HL-60/S4 treated with phorbol 12-myristate 13-acetate at 8.2 ng/mL for 4 days and 3 days (cell line): Measurements from ENCODE around the gene ADM2.
"Not testable (repeated sequence)": the region's sequence is repeated elsewhere in the genome, so short reads cannot be mapped to it uniquely, and the experiment has no call there.

ENCODE experiments used
- in situ Hi-C: fragments of 300-500 bp; cut with MboI; formaldehyde crosslinking; loops from 2 replicates; pipeline ENCODE4 v1.15.0; 2022; ENCODE audit warnings: low sequenced_read_pairs

ADM2 gene

GRCh38 chr22:50481440-50482106 is at the start of gene ADM2:
Gene ADM2, plus strand, starts transcription at chr22:50481543. Its CDS starts 305 bp downstream, at chr22:50481848.
- in situ Hi-C loops, result no loop called here

DNA sequence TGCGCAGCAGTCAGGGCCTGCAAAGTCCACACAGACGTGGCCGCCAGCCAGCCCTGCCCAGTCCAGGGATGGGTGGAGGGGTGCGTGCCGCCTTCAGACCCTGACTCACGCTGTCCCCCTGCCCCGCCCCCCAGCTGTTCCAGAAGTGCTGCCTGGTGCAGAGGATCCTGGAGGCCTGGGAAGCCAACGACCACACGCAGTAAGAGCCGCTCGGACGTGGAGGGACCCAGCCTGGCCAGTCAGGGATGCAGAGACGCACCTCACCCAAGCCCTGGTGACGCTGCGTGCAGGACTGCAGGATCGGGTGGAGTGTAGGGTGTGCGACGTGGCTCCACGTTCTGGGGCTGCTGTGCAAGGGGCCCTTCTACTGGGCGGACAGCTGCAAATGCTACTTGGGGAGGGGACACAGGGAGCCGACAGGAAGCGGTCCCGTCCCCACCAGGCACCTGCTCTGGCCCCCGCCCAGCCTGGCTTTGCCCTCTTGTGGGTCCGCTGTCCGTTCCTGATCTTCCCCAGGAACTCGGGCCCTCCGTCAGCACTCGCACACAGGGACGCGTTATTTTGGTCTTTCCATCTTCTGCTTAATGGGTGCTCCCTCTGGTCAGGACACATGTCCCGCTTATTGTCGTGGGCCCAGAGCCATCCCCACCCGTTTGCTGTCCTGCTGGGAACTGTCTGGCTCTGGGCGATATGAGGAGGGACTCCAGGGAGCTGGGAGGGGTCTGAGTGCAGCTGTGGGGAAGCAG is 49.0 kb upstream of the ADM2 start:
- in situ Hi-C loops, result no loop called here

DNA sequence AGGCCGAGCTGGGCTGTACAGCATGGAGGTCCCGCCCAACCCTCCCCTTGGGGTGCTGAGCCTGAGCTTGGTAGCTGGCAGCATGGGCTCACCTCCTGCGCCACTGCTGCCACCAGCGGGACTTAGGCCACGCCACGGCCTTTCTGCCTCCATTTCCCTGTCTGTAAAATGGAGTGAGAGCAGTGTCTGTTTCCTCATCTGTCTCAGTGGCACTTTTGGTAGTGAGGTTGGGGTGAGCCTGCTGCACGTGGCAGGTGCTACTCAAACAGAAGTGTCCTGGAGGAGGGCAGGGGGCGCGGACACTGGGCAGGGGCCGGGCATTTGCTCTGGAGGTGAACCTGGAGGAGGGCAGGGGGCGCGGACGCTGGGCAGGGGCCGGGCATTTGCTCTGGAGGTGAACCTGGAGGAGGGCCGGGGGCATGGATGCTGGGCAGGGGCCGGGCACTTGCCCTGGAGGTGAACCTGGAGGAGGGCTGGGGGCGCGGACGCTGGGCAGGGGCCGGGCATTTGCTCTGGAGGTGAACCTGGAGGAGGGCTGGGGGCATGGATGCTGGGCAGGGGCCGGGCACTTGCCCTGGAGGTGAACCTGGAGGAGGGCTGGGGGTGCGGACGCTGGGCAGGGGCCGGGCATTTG is 48.3 kb upstream of the ADM2 start:
- in situ Hi-C loops, result not testable (repeated sequence)

DNA sequence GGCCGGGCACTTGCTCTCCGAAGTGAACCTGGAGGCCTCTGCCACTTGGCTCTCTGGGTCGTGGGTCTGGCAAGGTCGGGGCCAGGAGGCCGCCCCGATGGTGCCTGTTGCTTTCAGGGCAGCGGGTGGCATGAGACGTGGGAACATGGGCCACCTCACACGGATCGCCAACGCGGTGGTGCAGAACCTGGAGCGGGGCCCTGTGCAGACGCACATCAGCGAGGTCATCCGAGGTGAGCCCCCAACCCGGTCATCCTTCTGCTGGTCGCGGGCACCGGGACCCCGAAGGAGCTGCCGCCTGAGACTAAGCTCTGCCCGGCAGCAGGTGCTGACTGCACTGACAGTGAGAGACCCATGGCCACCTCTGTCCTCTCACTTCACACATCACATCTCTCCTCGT is 46.5 kb upstream of the ADM2 start:
- in situ Hi-C loops, result no loop called here

GRCh38 chr22:50435291-50436014 is 45.9 kb upstream of the ADM2 start:
- in situ Hi-C loops, result no loop called here

DNA sequence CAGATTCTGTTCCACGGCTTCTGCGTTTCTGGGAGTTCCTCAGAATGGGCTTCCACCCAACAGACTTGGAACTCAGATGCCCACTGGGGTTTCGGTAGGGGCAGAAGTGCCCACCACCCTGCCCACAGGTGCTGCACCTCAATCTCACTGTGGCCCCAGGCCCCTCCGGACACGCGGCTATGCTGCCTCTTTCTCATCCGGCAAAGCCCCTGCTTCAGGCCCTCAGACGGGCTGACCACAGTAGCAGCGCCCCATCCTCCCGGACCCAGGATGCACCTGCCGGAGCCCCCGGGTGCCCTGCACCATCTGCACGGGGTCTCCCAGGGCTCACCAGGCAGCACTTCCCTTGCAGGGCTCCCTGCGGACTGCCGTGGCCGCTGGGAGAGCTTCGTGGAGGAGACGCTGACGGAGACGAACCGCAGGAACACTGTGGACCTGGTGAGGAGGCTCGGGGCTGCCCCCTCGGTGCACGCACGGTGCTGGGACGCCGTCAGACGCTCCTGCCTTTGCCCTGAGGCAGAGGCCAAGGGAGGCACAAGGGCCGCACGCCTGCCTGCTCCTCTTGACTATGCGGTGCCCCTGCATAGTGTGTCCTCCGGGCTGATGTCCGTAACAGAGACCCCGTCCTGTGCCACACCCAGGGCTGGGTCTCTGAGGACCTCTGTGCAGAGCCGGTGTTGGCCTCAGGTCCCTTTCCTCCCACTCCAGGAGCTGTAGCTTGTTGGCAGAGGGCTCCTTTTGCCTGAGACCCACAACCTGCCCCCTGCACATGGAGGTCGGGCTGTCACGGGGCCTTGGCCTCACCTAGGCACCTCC is 45.1 kb upstream of the ADM2 start:
- in situ Hi-C loops, result no loop called here

- in situ Hi-C loops, result no loop called here
Measured at GRCh38 chr22:50436841-50437341, 44.5 kb upstream of the ADM2 start.

GRCh38 chr22:50437511-50438304 is 43.6 kb upstream of the ADM2 start:
- in situ Hi-C loops, result no loop called here

GRCh38 chr22:50438305-50439275 is 42.8 kb upstream of the ADM2 start:
- in situ Hi-C loops, result no loop called here

DNA sequence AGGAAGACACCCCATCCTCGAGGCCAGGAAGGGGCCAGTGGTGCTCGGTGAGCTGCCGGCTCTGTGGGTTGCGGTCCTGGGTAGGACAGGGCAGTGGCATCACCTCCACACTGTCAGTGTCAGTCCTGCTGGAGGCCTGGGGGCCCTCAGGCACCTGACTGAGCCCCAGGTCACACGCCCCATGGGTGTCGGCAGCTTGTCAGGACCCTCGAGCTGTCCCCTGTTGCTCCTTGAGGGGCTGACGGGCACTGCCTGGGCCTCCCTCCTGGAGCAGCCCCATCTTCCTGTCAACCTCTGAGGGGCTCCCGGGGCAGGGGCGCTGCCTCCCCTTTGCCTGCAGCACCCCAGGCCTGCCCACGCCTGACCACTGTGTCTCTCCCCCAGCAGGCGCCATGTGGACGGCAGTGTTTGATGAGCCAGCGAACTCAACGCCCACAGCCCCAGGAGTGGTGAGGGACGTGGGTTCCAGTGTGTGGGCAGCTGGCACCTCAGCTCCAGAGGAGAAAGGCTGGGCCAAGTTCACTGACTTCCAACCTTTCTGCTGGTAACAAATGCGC is 42.0 kb upstream of the ADM2 start:
- in situ Hi-C loops, result no loop called here

GRCh38 chr22:50439871-50440331 is 41.4 kb upstream of the ADM2 start:
- in situ Hi-C loops, result no loop called here

DNA sequence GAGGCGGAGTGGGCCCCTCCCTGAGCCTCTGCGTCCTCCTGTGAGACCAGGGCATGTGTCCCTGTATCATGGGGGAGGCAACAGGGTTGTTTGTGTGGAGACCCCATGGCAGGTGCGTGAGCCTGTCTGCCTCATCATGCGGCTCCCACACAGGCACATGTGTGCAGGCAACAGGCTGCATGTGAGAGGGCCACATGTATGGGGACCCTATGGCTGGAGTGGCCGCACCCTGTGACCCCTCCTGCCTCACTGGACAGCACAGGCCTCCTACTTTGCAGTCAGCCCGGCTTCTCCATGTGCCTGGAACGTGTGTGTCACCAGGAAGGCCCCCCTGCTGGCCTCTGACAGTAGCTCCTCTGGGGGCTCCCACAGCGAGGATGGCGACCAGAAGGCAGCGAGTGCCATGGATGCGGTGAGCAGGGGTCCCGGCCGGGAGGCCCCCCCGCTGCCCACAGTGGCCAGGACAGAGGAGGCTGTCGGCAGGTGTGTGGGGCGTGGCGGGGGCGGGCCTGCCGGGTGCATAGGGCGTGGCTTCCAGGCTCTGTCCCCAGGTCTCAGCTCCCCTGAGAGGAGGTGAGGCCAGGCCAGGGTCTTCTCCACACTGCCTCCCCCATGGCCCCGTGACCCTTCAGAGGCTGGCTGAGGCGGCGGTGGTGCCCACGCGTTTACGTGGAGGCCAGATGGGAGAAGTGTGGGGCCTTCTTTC is 40.6 kb upstream of the ADM2 start:
- in situ Hi-C loops, result no loop called here

DNA sequence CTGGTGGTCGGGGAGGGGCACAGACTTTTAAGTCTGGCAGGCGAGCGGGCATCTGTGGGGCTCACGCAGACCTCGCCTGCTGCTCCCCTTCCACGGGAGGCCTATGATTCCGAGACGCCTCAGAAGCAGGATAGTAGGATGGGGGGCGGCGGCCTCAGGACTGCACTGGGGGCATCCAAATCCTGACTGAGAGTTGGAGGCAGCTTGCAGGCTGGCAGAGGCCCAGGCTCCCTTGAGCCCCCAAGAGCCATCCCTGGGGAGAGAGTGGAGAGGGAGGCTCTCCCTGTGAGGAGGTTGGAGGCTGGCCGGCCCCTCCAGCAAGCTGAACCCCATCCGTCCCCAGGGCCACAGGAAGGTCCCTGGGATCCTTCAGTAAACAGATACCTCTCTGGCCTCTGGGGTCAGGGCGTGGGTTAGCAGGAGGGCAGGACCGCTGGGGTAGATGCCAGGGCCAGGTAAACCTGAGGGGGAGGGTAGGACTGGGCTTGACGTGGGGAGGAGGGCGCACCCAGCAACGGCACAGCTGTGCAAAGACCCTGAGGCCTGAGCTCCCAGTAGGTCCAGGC is 39.8 kb upstream of the ADM2 start:
- in situ Hi-C loops, result no loop called here

- in situ Hi-C loops, result no loop called here
Measured at GRCh38 chr22:50443197-50443596, 38.1 kb upstream of the ADM2 start.

DNA sequence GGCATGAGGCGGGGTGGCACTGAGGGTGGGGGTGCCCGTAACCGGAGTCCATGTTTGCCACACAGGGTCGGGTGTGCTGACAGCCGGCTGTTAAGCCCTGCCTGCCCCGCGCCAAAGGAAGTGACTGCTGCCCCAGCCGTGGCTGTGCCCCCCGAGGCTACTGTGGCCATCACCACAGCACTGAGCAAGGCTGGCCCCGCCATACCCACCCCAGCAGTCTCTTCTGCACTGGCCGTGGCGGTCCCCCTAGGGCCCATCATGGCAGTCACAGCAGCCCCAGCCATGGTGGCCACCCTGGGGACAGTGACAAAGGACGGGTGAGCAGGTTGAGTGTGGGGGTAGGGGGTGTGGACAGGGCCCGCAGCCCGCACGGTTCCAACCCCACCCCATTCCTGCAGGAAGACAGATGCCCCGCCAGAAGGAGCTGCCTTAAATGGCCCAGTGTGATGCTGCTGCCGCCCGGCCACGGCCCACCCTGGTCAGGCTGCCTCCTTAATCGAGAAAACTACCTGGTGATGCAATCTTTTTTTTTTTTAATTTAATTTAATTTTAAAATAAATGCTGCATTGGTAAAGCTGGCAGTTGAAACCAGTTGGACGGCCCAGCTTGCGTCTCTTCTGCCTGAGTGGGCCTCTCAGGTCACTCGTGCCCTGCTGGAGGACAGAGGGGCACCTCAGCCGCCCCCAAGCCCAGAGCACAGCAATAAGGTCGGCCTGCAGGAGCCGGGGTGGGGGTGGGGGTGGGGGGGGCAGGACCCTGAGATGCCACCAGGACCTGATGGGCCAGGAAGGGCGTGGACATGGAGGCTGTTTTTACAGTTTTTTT is 37.3 kb upstream of the ADM2 start:
- in situ Hi-C loops, result no loop called here

DNA sequence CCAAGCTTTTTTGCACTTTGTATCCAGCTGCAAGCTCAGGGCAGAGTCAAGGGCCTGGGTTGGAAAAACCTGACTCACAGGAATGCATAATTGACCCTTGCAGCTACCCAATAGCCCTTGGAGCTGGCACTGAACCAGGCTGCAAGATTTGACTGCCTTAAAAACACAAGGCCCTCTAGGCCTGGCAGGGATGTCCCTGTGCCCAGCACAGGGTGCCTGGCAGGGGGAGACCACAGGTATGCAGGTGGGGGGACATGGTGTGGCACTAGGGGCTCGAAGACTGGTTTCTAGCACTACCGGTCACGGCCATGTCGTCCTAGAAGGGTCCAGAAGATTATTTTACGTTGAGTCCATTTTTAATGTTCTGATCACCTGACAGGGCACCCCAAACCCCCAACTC is 36.7 kb upstream of the ADM2 start:
- in situ Hi-C loops, result no loop called here
